OCI-LY1 (cell line): ENCODE results near the gene GRIA1.

Experiments
- H2AFZ ChIP-seq: fragments of 200-600 bp; sonication (generic), shearing (Covaris generic); 2 replicates; pipeline ENCODE4 v1.6.0; 2014; ENCODE audit warnings: antibody characterized with exemption, mild to moderate bottlenecking, low read length
- H3F3A ChIP-seq: fragments of 200-600 bp; sonication (generic), shearing (Covaris generic); 2 replicates; pipeline ENCODE4 v1.6.0; 2014; ENCODE audit warnings: mild to moderate bottlenecking, antibody characterized with exemption, low read length, moderate library complexity; ENCODE audit not compliant: insufficient read depth
- H3K27ac ChIP-seq: fragments of 200-600 bp; sonication (generic); 2 replicates; pipeline ENCODE4 v1.5.1; 2014; ENCODE audit warnings: low read length, mixed run types, mild to moderate bottlenecking, low read depth; ENCODE audit not compliant: poor library complexity, severe bottlenecking
- H3K27me3 ChIP-seq: fragments of 200-600 bp; sonication (generic); 2 replicates; pipeline ENCODE4 v1.6.0; 2014; ENCODE audit warnings: antibody characterized with exemption, mild to moderate bottlenecking, low read length, moderate library complexity; ENCODE audit not compliant: insufficient read depth
- H3K36me3 ChIP-seq: fragments of 200-600 bp; sonication (generic); 2 replicates; pipeline ENCODE4 v1.6.1; 2014; ENCODE audit warnings: mild to moderate bottlenecking, antibody characterized with exemption, low read length, moderate library complexity, mixed read lengths; ENCODE audit not compliant: insufficient read depth
- H3K4me1 ChIP-seq: fragments of 200-600 bp; sonication (generic); 2 replicates; pipeline ENCODE4 v1.5.1; 2014; ENCODE audit warnings: mild to moderate bottlenecking, low read length, moderate library complexity; ENCODE audit not compliant: insufficient read depth, severe bottlenecking
- H3K4me2 ChIP-seq: fragments of 200-600 bp; sonication (generic), shearing (Covaris generic); 2 replicates; pipeline ENCODE4 v1.6.1; 2014; ENCODE audit warnings: low read length
- H3K4me3 ChIP-seq: fragments of 200-600 bp; sonication (generic); 2 replicates; pipeline ENCODE4 v1.5.1; 2014; ENCODE audit warnings: low read length, low read depth, mild to moderate bottlenecking, mixed read lengths; ENCODE audit not compliant: poor library complexity, severe bottlenecking
- H3K79me2 ChIP-seq: fragments of 200-600 bp; shearing (Covaris generic); 2 replicates; pipeline ENCODE4 v1.6.1; 2016; ENCODE audit warnings: mixed run types, low read length, mixed read lengths; ENCODE audit not compliant: insufficient read depth
- H3K9ac ChIP-seq: fragments of 200-600 bp; sonication (generic), shearing (Covaris generic); 2 replicates; pipeline ENCODE4 v1.6.1; 2014; ENCODE audit warnings: mild to moderate bottlenecking, low read length, mixed read lengths
- H3K9me2 ChIP-seq: fragments of 200-600 bp; sonication (generic), shearing (Covaris generic); 2 replicates; pipeline ENCODE4 v1.6.1; 2014; ENCODE audit warnings: low read depth, mild to moderate bottlenecking, low read length, mixed read lengths
- H3K9me3 ChIP-seq: fragments of 200-600 bp; shearing (Covaris generic); 2 replicates; pipeline ENCODE4 v1.6.1; 2014; ENCODE audit warnings: low read length, mixed read lengths
- H4K20me1 ChIP-seq: fragments of 200-600 bp; sonication (generic), shearing (Covaris generic); 2 replicates; pipeline ENCODE4 v1.6.0; 2016; ENCODE audit warnings: mild to moderate bottlenecking, low read length; ENCODE audit not compliant: insufficient read depth
- CTCF ChIP-seq: fragments of 200-600 bp; sonication (generic), shearing (Covaris generic); IDR thresholded peaks from 2 replicates; pipeline ENCODE4 v1.5.1; 2017; ENCODE audit warnings: mild to moderate bottlenecking, antibody characterized with exemption, low read length, moderate library complexity, mixed read lengths
- EZH2 ChIP-seq: fragments of 200-600 bp; sonication (generic), shearing (Covaris generic); IDR thresholded peaks from 2 replicates; pipeline ENCODE4 v1.8.0; 2017; ENCODE audit warnings: borderline replicate concordance, mixed run types, mild to moderate bottlenecking, antibody characterized with exemption, low read length, moderate library complexity, mixed read lengths

Gene GRIA1

GRCh38 chr5:153707626-153708025 lies 217.2 kb downstream of the GRIA1 start:
- no peak for TF ChIP-seq EZH2
- TF ChIP-seq CTCF: no peak
- Histone ChIP-seq H3K4me1 (no peaks in the 10 kb centered on the region), H3K9ac (no peak overlapping the region), H3F3A (no peaks in the 10 kb centered on the region), H3K4me2 (no peak overlapping the region), H3K4me3 (no peak overlapping the region), H3K27me3 (no peaks in the 10 kb centered on the region), H3K9me3 (no peaks in the 10 kb centered on the region), H4K20me1 (no peaks in the 10 kb centered on the region), H2AFZ (no peak overlapping the region), H3K9me2 (no peaks in the 10 kb centered on the region), H3K27ac (no peak overlapping the region), H3K79me2 (no peaks in the 10 kb centered on the region), H3K36me3 (no peaks in the 10 kb centered on the region)

GRCh38 chr5:153711755-153712154 lies 221.3 kb downstream of the GRIA1 start:
- Histone ChIP-seq H3K9ac (no peak overlapping the region), H3K9me3 (no peaks in the 10 kb centered on the region), H2AFZ (no peak overlapping the region), H3K4me2 (no peak overlapping the region), H3K4me1 (no peaks in the 10 kb centered on the region), H3K79me2 (no peaks in the 10 kb centered on the region), H3K36me3 (no peaks in the 10 kb centered on the region), H3K27me3 (no peaks in the 10 kb centered on the region), H3K27ac (no peak overlapping the region), H3K4me3 (no peak overlapping the region), H3K9me2 (no peaks in the 10 kb centered on the region), H3F3A (no peaks in the 10 kb centered on the region), H4K20me1 (no peaks in the 10 kb centered on the region)
- TF ChIP-seq EZH2: no peak
- peak; percentile 31 for TF ChIP-seq CTCF

DNA sequence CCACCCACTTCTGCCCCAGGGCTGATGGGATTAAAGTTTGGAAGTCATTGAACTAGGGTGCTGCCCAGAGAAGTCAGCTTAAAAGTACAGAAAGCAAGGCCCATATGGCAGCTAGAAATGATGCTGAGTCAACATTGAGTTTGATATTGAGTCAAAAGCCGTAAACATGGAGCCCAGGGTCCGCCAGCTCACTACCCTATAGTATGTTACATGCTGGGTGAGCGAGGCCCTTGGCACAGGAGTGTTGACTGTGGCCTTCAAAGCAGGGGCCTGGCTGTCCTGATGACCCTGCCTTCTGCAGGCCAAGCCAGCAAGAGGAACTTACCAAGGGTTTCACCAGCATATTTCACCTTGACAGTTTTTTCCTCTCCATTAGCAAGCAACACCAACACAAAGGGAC lies 222.5 kb downstream of the GRIA1 start:
- Histone ChIP-seq H3K9ac (no peak overlapping the region), H3K4me2 (no peak overlapping the region), H3K9me3 (no peaks in the 10 kb centered on the region), H3K9me2 (no peaks in the 10 kb centered on the region), H3K27ac (no peak overlapping the region), H3K4me1 (no peaks in the 10 kb centered on the region), H3K36me3 (no peaks in the 10 kb centered on the region), H4K20me1 (no peaks in the 10 kb centered on the region), H2AFZ (no peak overlapping the region), H3K4me3 (no peak overlapping the region), H3F3A (no peaks in the 10 kb centered on the region), H3K27me3 (no peaks in the 10 kb centered on the region), H3K79me2 (no peaks in the 10 kb centered on the region)
- no peak for TF ChIP-seq CTCF
- TF ChIP-seq EZH2: no peak
